ENCODE results near the gene PHF13. TPM values are rescaled to one million over a fixed set of nuclear protein-coding genes. Genes with fewer than 3 reads are reported as not detected.
A peak's percentile ranks its signal among the peaks of the same experiment; 100 is the strongest.

The PHF13 gene
- total RNA-seq, 1 donor from 2014 or later: 22.2 TPM

- DNase-seq: no peak
Observed at GRCh38 chr1:6666696-6667095, 53.2 kb downstream of the PHF13 start.

DNA sequence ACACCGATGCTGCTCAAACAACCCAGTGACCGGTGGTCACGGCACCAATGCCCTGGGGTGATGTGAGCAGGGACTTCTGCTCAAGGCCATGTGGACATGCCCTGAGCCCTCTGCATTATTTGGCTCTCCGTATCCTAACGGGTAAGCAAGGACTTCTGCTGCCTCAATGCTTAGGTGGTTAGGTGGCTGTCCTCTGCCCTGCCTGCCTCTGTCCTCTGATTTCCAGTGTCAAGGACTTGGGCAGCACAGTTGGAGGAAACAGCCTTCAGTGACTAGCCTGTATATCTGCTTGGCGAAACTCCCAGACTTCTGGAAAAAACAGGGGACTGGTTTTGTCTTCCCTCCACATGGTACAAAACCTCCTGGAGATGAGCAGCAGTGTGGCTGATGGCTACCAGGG is 53.6 kb downstream of the PHF13 start:
- no peak for DNase-seq

DNA sequence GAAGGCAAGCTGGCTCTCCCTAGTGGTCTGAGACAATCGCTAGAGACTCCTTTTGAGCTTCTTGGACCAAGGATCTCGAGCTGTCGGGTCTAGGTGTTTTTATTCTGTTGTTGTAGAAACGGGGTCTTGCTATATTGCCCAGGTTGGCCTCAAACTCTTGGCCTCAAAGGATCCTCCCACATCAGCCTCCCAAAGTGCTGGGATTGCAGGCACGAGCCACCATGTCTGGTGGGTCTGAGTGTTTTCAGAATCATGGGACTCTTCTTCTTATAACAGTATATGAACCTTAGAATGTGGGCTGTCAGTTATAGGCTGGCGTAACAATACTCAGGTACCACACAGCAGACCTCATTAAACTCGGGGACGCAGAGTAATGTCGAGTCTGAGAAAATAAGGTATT is 55.0 kb downstream of the PHF13 start:
- no peak for DNase-seq

- peak; percentile 47 for DNase-seq
Observed at GRCh38 chr1:6672558-6672957, 59.0 kb downstream of the PHF13 start.

Other genes with a start within 250 kb of the PHF13 start
- gene ACOT7, start 220.0 kb upstream of the PHF13 start, total RNA-seq: 10.6 TPM
- gene HES2, start 193.8 kb upstream of the PHF13 start, total RNA-seq: 3.2 TPM
- 3.8 TPM for gene ESPN, start 189.0 kb upstream of the PHF13 start, total RNA-seq
- 33.0 TPM for gene TNFRSF25, start 147.6 kb upstream of the PHF13 start, total RNA-seq
- gene PLEKHG5, start 122.1 kb upstream of the PHF13 start, total RNA-seq: 24.5 TPM
- 28.2 TPM for gene NOL9, start 59.2 kb upstream of the PHF13 start, total RNA-seq
- 2.2 TPM for gene TAS1R1, start 58.4 kb upstream of the PHF13 start, total RNA-seq
- gene ZBTB48, start 33.7 kb upstream of the PHF13 start, total RNA-seq: 16.3 TPM
- gene KLHL21, start 10.9 kb upstream of the PHF13 start, total RNA-seq: 63.7 TPM
- 20.1 TPM for gene THAP3, start 11.1 kb downstream of the PHF13 start, total RNA-seq
- gene DNAJC11, start 88.1 kb downstream of the PHF13 start, total RNA-seq: 35.4 TPM
- gene CAMTA1, start 171.7 kb downstream of the PHF13 start, total RNA-seq: 60.6 TPM

All from tongue (tissue), 2 donors.